HT1080 (cell line): Measurements from ENCODE around the gene SPDYE9. TPM values are rescaled to one million over a fixed set of nuclear protein-coding genes. Genes with fewer than 3 reads are reported as not detected.
"Not testable (repeated sequence)": the region's sequence is repeated elsewhere in the genome, so short reads cannot be mapped to it uniquely, and the experiment has no call there.

Experiments
- DNase-seq: peaks from one replicate; pipeline ENCODE4 v3.0.0-alpha.2; 2015; ENCODE audit warnings: low read depth
- polyA plus RNA-seq, 2 experiments: library from polyadenylated mRNA; depleted of rRNA; stranded (reverse); fragments of >200 nt; gene quantifications; 2 replicates each; pipeline ENCODE4 v1.2.3, GENCODE V29; 2015
- small RNA-seq: library from RNA; depleted of rRNA; stranded (forward); fragments of <200 nt; gene quantifications from one replicate; pipeline ENCODE3, GENCODE V24; 2014
- total RNA-seq: library from RNA; depleted of rRNA; stranded (reverse); fragments of >200 nt; shearing (Covaris generic); gene quantifications from 2 replicates; pipeline ENCODE4 v1.2.3, GENCODE V29; 2014; rRNA removed

Gene SPDYE9
- total RNA-seq = not detected in 2 replicates
- polyA plus RNA-seq (2015; cell fraction: cytosol; rRNA removed) = not detected in 2 replicates
- polyA plus RNA-seq (2015; cell fraction: nucleus; rRNA removed) = not detected in 2 replicates

GRCh38 chr7:73085938-73086337, at the start of gene SPDYE9:
Gene SPDYE9, minus strand, starts transcription at chr7:73086038. Its CDS starts 1,800 bp downstream, at chr7:73084238.
- not testable (repeated sequence) for DNase-seq

DNA sequence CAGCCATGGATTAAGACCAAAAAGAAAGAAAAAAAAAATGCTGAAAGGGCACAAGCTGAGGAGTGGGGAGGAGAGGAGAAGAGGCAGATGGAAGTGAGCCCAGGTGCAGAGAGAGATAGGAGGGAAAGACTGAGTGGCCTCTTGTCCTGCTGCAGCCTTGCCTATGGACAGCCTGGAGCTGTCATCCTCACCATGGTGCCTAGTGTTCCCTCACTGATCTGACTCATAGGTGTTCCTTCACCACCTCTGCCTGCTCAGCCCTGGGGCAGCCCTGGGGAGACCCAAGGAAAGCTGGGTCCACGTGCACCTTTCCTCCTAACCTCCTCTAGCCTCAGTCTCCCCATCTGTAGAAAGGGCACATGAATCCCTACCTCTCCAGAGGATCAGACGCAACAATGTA, 49.0 kb upstream of the SPDYE9 start:
- DNase-seq = not testable (repeated sequence)

GRCh38 chr7:73132651-73133217, 46.9 kb upstream of the SPDYE9 start:
- not testable (repeated sequence) for DNase-seq

GRCh38 chr7:73130612-73131011, 44.8 kb upstream of the SPDYE9 start:
- not testable (repeated sequence) for DNase-seq

- DNase-seq = not testable (repeated sequence)
Measured at GRCh38 chr7:73124126-73124525, 38.3 kb upstream of the SPDYE9 start.

- not testable (repeated sequence) for DNase-seq
Measured at GRCh38 chr7:73122778-73123447, 37.1 kb upstream of the SPDYE9 start.

- DNase-seq = not testable (repeated sequence)
Measured at GRCh38 chr7:73118155-73118554, 32.3 kb upstream of the SPDYE9 start.

GRCh38 chr7:73057811-73058210, 28.0 kb downstream of the SPDYE9 start, which contains the start of gene SPDYE11:
Gene SPDYE11, minus strand, starts transcription at chr7:73057911. Its CDS starts 1,800 bp downstream, at chr7:73056111.
- not testable (repeated sequence) for DNase-seq

DNA sequence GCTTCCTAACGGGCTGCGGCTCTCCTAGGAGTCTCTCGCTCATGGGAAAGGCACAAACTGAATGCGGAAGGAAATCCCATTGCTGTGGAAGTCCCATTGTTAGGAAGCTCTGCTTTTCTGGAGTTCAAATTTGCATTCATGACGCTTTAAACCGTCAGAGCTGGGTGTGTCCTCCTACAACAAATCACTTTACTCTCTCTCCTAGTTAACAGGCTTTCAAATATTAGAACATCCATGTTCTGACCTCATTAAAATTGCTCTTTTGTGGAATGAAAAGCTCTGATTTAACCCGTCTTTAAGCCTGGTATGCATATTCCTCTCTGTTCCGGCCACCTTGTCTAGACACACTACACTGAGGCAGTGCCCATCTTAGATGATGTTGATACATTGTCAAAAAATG, 56.2 kb downstream of the SPDYE9 start, which contains the start of gene SPDYE8:
TSS of gene SPDYE8 (minus strand) at position 101 of the 400 bp plus-strand sequence. CDS start 1,800 bp downstream, outside the sequence.
- not testable (repeated sequence) for DNase-seq

Small RNAs within 50 kb of the gene (small RNA-seq; reads per million reads assigned to genes)
- not detected for gene RF00019

Other genes with a start within 250 kb of the SPDYE9 start
- gene POM121, start 160.9 kb downstream of the SPDYE9 start, total RNA-seq = 7.6 and 11.2 TPM in 2 replicates
- not detected in 2 replicates for gene TRIM74, start 116.6 kb downstream of the SPDYE9 start, total RNA-seq
- gene SPDYE8, start 56.3 kb downstream of the SPDYE9 start, total RNA-seq = not detected in 2 replicates
- not detected in 2 replicates for gene SPDYE11, start 28.1 kb downstream of the SPDYE9 start, total RNA-seq
- 50.2 and 50.3 TPM in 2 replicates for gene NSUN5, start 222.8 kb upstream of the SPDYE9 start, total RNA-seq
- not detected in 2 replicates for gene TRIM50, start 242.0 kb upstream of the SPDYE9 start, total RNA-seq
- gene FKBP6, start 242.1 kb upstream of the SPDYE9 start, total RNA-seq = not detected in 2 replicates